ENCODE measurements around the gene S100A5. TPM values are rescaled to one million over a fixed set of nuclear protein-coding genes. Genes with fewer than 3 reads are reported as not detected.
"Not testable (repeated sequence)": the region's sequence is repeated elsewhere in the genome, so short reads cannot be mapped to it uniquely, and the experiment has no call there.

Gene S100A5
- total RNA-seq, 4 donors from 2014 or later: not detected

DNA sequence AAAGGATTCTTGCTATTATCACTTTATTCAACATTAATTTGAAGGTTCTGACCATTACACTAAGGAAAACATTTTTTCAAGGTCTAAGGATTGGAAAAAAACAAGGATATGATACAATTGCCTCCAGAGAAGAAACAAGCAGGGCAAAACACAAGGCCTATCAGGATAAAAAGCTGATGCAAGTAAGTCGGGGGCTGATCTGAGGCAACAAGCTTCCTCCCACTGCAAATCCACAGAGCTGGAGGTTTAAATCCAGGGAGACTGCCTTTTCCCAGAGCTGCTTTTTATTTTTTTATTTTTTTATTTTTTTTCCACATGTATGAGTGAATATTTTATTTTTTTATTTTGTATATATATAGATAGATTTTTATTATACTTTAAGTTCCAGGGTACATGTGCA, 44.3 kb upstream of the S100A5 start:
- no peaks in the 10 kb centered on the region for H3K36me3 ChIP-seq
- no peak overlapping the region for H3K4me3 ChIP-seq
- H3K27ac ChIP-seq: no peak overlapping the region
- TF ChIP-seq CTCF (IDR thresholded peaks at IDR 0.05) (no peak), POLR2AphosphoS5 (IDR thresholded peaks at IDR 0.05) (no peak), EP300 (IDR thresholded peaks at IDR 0.05) (no peak), POLR2A (IDR thresholded peaks at IDR 0.05) (no peak)
- no peaks in the 10 kb centered on the region for H3K9me3 ChIP-seq
- no peaks in the 10 kb centered on the region for H3K4me1 ChIP-seq
- 91 to 100% methylated on average over 1 of the region's 1 CpG for WGBS, 2 donors (ENCODE audit: low coverage in 1 of 2)
- no peak for ATAC-seq
- H3K27me3 ChIP-seq: no peaks in the 10 kb centered on the region

DNA sequence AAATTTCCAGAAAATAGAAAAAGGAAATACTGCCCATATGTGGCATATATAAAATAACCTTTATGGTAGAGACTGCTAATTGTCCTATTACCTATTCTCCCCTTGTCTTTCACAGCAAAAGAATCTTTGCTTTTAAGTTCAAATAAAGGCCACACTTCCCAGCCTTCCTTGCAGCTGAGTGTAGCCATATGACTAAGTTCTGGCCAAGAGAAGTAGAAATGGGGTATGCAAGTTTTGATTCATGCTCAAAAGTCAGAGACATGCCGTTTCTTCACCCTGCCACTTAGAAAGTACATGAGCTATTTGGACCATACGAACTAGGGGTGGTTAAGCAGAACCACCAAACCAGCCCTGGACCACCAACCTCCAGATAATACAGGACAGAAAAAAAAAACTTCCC, 43.2 kb upstream of the S100A5 start:
- H3K27me3 ChIP-seq: no peaks in the 10 kb centered on the region
- H3K36me3 ChIP-seq: no peaks in the 10 kb centered on the region
- TF ChIP-seq EP300 (IDR thresholded peaks at IDR 0.05) (no peak), POLR2A (IDR thresholded peaks at IDR 0.05) (no peak), CTCF (IDR thresholded peaks at IDR 0.05) (no peak), POLR2AphosphoS5 (IDR thresholded peaks at IDR 0.05) (no peak)
- H3K9me3 ChIP-seq: no peaks in the 10 kb centered on the region
- H3K4me1 ChIP-seq: no peaks in the 10 kb centered on the region
- H3K4me3 ChIP-seq: no peak overlapping the region
- 91% methylated on average over 2 of the region's 2 CpGs; no CpG with 5 or more reads in 1 of the 2 donors for WGBS, 2 donors (ENCODE audit: low coverage in 1 of 2)
- ATAC-seq: no peak
- no peak overlapping the region for H3K27ac ChIP-seq

DNA sequence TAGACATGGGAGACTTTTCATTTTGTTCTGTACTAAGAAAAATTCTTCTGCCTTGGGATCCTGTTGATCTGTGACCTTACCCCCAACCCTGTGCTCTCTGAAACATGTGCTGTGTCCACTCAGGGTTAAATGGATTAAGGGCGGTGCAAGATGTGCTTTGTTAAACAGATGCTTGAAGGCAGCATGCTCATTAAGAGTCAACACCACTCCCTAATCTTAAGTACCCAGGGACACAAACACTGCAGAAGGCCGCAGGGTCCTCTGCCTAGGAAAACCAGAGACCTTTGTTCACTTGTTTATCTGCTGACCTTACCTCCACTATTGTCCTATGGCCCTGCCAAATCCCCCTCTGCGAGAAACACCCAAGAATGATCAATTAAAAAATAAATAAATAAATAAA, 42.8 kb upstream of the S100A5 start:
- not testable (repeated sequence) for H3K4me1 ChIP-seq, ATAC-seq, H3K27ac ChIP-seq, H3K4me3 ChIP-seq, H3K27me3 ChIP-seq, H3K9me3 ChIP-seq, H3K36me3 ChIP-seq
- 100% methylated on average over 1 of the region's 3 CpGs; no CpG with 5 or more reads in 1 of the 2 donors for WGBS, 2 donors (ENCODE audit: low coverage in 1 of 2)

- not testable (repeated sequence) for ATAC-seq, H3K4me3 ChIP-seq, H3K27ac ChIP-seq, H3K36me3 ChIP-seq, H3K9me3 ChIP-seq, H3K4me1 ChIP-seq, H3K27me3 ChIP-seq
- no CpG with 5 or more reads among the region's 34 CpGs for WGBS, 2 donors (ENCODE audit: low coverage in 1 of 2)
Observed at GRCh38 chr1:153582836-153583235, 42.1 kb upstream of the S100A5 start.

GRCh38 chr1:153578936-153579335, 38.2 kb upstream of the S100A5 start:
- Histone ChIP-seq H3K36me3 (no peaks in the 10 kb centered on the region), H3K27me3 (no peaks in the 10 kb centered on the region), H3K27ac (no peak overlapping the region), H3K4me3 (no peak overlapping the region), H3K9me3 (no peaks in the 10 kb centered on the region), H3K4me1 (no peaks in the 10 kb centered on the region)
- no peak for ATAC-seq
- WGBS, 2 donors (ENCODE audit: low coverage in 1 of 2): 50 to 76% methylated on average over 1 to 2 of the region's 3 CpGs
- TF ChIP-seq POLR2A (IDR thresholded peaks at IDR 0.05) (no peak), POLR2AphosphoS5 (IDR thresholded peaks at IDR 0.05) (no peak), CTCF (IDR thresholded peaks at IDR 0.05) (no peak), EP300 (IDR thresholded peaks at IDR 0.05) (no peak)

DNA sequence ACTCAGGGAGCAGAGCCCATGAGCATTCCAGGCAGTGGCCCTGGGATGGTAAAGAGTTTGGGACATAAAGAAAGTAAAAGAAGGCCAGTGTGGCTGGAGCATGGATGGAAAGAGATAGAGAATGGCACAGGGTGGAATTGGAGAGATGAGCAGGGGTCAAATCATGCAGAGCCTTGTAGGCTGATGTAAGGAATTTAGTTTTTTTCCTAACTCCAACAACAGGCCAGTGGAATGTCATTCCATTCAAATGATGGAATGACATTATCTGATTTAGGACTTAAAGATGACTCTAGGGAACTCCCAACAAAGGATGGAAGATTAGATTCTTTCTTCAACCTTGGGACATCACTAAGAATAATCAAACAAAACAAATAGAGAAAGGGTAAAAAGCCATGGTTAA, 37.8 kb upstream of the S100A5 start:
- Histone ChIP-seq H3K4me1 (no peaks in the 10 kb centered on the region), H3K9me3 (no peaks in the 10 kb centered on the region), H3K4me3 (no peak overlapping the region), H3K27me3 (no peaks in the 10 kb centered on the region), H3K36me3 (no peaks in the 10 kb centered on the region), H3K27ac (no peak overlapping the region)
- TF ChIP-seq POLR2A (IDR thresholded peaks at IDR 0.05) (no peak), EP300 (IDR thresholded peaks at IDR 0.05) (no peak), CTCF (IDR thresholded peaks at IDR 0.05) (no peak), POLR2AphosphoS5 (IDR thresholded peaks at IDR 0.05) (no peak)
- no peak for ATAC-seq

Data from gastroesophageal sphincter (tissue), 4 donors.